Upper lobe of left lung (tissue), 4 donors: ENCODE measurements around the gene FUT8.

Experiments used
- CTCF ChIP-seq, 6 experiments: fragments of 450-650 bp in 4 of 6; fragments of 200-600 bp in 2 of 6; sonication (generic) in 2 of 6; IDR thresholded peaks; one replicate each; pipeline ENCODE4 v1.5.1; 2016 to 2019; ENCODE audit warnings: antibody characterized with exemption in 6 of 6
- EP300 ChIP-seq, 4 donors: sonication (generic); formaldehyde crosslinking; IDR thresholded peaks; one replicate each; pipeline ENCODE4 v1.5.1; 2017; ENCODE audit warnings: antibody characterized with exemption in 4 of 4, control low read depth in 2 of 4
- POLR2A ChIP-seq, 4 donors: fragments of 450-650 bp; IDR thresholded peaks; one replicate each; pipeline ENCODE4 v1.5.1; 2016 to 2017; ENCODE audit warnings: antibody characterized with exemption in 4 of 4, mild to moderate bottlenecking in 2 of 4
- POLR2AphosphoS5 ChIP-seq, 2 donors: sonication (generic); formaldehyde crosslinking; IDR thresholded peaks; one replicate each; pipeline ENCODE4 v1.5.1; 2017; ENCODE audit warnings: antibody characterized with exemption in 2 of 2

- TF ChIP-seq POLR2AphosphoS5 (IDR thresholded peaks at IDR 0.05), result no peak
- TF ChIP-seq EP300 (IDR thresholded peaks at IDR 0.05), result no peak
- no peak for TF ChIP-seq POLR2A (IDR thresholded peaks at IDR 0.05)
- TF ChIP-seq CTCF (IDR thresholded peaks at IDR 0.05), result no peak
Observed at GRCh38 chr14:65387171-65387570, 25.4 kb upstream of the FUT8 start.
